Astrocyte (in vitro differentiated cells and primary cell): Measurements from ENCODE around the gene EXOC6B. TPM values are rescaled to one million over a fixed set of nuclear protein-coding genes. Genes with fewer than 3 reads are reported as not detected.

Experiments
- DNase-seq: peaks from one replicate; pipeline ENCODE4 v3.0.0-alpha.2; 2010; ENCODE audit warnings: low read depth
- FAIRE-seq: peaks from 2 replicates; lab custom pipeline; 2011; peaks lifted over from hg19 to GRCh38; lab: Jason Lieb, UNC
- H2AFZ ChIP-seq: 2 replicates; pipeline ENCODE4 v1.6.0; 2012; ENCODE audit warnings: low read depth, low read length, inconsistent platforms
- H3K27ac ChIP-seq: 2 replicates; pipeline ENCODE4 v1.5.1; 2011; ENCODE audit warnings: low read depth, low read length, inconsistent platforms
- H3K27me3 ChIP-seq: 2 replicates; pipeline ENCODE4 v1.6.0; 2011; ENCODE audit warnings: low read length, inconsistent platforms; ENCODE audit not compliant: insufficient read depth
- H3K36me3 ChIP-seq: 2 replicates; pipeline ENCODE4 v1.5.1; 2011; ENCODE audit warnings: low read length, inconsistent platforms; ENCODE audit not compliant: insufficient read depth
- H3K4me1 ChIP-seq: 2 replicates; pipeline ENCODE4 v1.5.1; 2011; ENCODE audit warnings: low read length, inconsistent platforms; ENCODE audit not compliant: insufficient read depth
- H3K4me2 ChIP-seq: 2 replicates; pipeline ENCODE4 v1.6.0; 2012; ENCODE audit warnings: low read length, inconsistent platforms
- H3K4me3 ChIP-seq: 2 replicates; pipeline ENCODE4 v1.5.1; 2011; ENCODE audit warnings: low read depth, mild to moderate bottlenecking, low read length, inconsistent platforms; ENCODE audit not compliant: insufficient read depth
- H3K79me2 ChIP-seq: 2 replicates; pipeline ENCODE4 v1.6.0; 2012; ENCODE audit warnings: mild to moderate bottlenecking, low read length, inconsistent platforms; ENCODE audit not compliant: insufficient read depth
- H3K9ac ChIP-seq: 2 replicates; pipeline ENCODE4 v1.6.0; 2012; ENCODE audit warnings: mild to moderate bottlenecking, low read length, inconsistent platforms
- H3K9me3 ChIP-seq: 2 replicates; pipeline ENCODE4 v1.5.1; 2012; ENCODE audit warnings: low read depth, mild to moderate bottlenecking, low read length, inconsistent platforms; ENCODE audit not compliant: insufficient read depth
- H4K20me1 ChIP-seq: 2 replicates; pipeline ENCODE4 v1.6.0; 2012; ENCODE audit warnings: low read length, inconsistent platforms; ENCODE audit not compliant: insufficient read depth
- H3K27ac Mint-ChIP-seq: one replicate; pipeline ENCODE4 v1.8.0; 2021; ENCODE audit warnings: mild to moderate bottlenecking, mixed read lengths; ENCODE audit not compliant: unreplicated experiment
- H3K27me3 Mint-ChIP-seq: one replicate; pipeline ENCODE4 v1.8.0; 2021; ENCODE audit warnings: low read depth, mixed read lengths; ENCODE audit not compliant: unreplicated experiment
- H3K36me3 Mint-ChIP-seq: one replicate; pipeline ENCODE4 v1.8.0; 2021; ENCODE audit warnings: low read depth, mixed read lengths; ENCODE audit not compliant: unreplicated experiment
- H3K4me1 Mint-ChIP-seq: one replicate; pipeline ENCODE4 v1.8.0; 2021; ENCODE audit warnings: low read depth, mixed read lengths; ENCODE audit not compliant: unreplicated experiment
- H3K4me3 Mint-ChIP-seq: one replicate; pipeline ENCODE4 v1.8.0; 2021; ENCODE audit warnings: mild to moderate bottlenecking, moderate library complexity, mixed read lengths; ENCODE audit not compliant: unreplicated experiment
- H3K9me3 Mint-ChIP-seq: one replicate; pipeline ENCODE4 v1.8.0; 2021; ENCODE audit warnings: mild to moderate bottlenecking, mixed read lengths; ENCODE audit not compliant: unreplicated experiment
- EZH2 ChIP-seq: IDR thresholded peaks from 2 replicates; pipeline ENCODE4 v1.6.1; 2012; ENCODE audit warnings: mild to moderate bottlenecking, low read length, inconsistent platforms; ENCODE audit not compliant: insufficient read depth
- total RNA-seq: library from RNA; stranded (reverse); gene quantifications from 2 replicates; pipeline ENCODE4 v1.2.1, GENCODE V29; 2021
- TF ChIP-seq, protein P1 (sequence below): IDR thresholded peaks from 2 replicates; pipeline ENCODE4 v1.5.1; 2011; ENCODE audit warnings: low read depth, mild to moderate bottlenecking, inconsistent platforms, low read length, moderate library complexity; ENCODE audit not compliant: insufficient read depth

EXOC6B gene
- total RNA-seq, 1 donor from 2014 or later, result 31.8 TPM

DNA sequence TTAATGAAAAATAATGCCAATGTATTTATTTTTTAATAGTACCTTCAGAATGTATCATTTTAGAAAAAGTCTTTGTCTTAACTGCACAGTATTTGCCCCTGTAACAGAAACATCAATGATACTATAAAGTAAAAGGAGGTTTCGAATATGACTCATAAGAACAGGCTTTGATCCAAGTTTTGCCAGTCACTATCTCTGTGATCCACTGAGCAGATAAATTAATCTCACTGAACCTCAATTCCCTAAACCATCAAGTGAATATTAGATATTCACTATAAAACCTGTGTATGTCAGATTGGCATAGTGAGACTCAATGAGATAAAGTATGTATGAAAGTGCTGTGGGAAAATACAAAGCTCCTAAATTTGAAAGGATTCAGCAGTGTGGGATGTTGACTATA, 292.1 kb downstream of the EXOC6B start:
- Histone ChIP-seq H3K4me3 (no peak overlapping the region), H3K4me1 (peaks cover 5% of the 10 kb centered on the region), H2AFZ (no peak overlapping the region), H3K4me2 (no peak overlapping the region), H3K9ac (no peak overlapping the region), H3K79me2 (no peaks in the 10 kb centered on the region), H3K36me3 (no peaks in the 10 kb centered on the region), H3K27me3 (no peaks in the 10 kb centered on the region), H3K27ac (no peak overlapping the region), H4K20me1 (no peaks in the 10 kb centered on the region), H3K9me3 (no peaks in the 10 kb centered on the region)
- Mint-ChIP-seq H3K27ac (no peak overlapping the region), H3K4me3 (no peak overlapping the region), H3K36me3 (no peaks in the 10 kb centered on the region), H3K27me3 (no peaks in the 10 kb centered on the region), H3K4me1 (peaks cover 20% of the 10 kb centered on the region), H3K9me3 (no peaks in the 10 kb centered on the region)
- TF ChIP-seq EZH2, result no peak
- TF ChIP-seq, protein P1, sequence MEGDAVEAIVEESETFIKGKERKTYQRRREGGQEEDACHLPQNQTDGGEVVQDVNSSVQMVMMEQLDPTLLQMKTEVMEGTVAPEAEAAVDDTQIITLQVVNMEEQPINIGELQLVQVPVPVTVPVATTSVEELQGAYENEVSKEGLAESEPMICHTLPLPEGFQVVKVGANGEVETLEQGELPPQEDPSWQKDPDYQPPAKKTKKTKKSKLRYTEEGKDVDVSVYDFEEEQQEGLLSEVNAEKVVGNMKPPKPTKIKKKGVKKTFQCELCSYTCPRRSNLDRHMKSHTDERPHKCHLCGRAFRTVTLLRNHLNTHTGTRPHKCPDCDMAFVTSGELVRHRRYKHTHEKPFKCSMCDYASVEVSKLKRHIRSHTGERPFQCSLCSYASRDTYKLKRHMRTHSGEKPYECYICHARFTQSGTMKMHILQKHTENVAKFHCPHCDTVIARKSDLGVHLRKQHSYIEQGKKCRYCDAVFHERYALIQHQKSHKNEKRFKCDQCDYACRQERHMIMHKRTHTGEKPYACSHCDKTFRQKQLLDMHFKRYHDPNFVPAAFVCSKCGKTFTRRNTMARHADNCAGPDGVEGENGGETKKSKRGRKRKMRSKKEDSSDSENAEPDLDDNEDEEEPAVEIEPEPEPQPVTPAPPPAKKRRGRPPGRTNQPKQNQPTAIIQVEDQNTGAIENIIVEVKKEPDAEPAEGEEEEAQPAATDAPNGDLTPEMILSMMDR, result no peak
- DNase-seq (peak; percentile 40), FAIRE-seq (no peak)

- Mint-ChIP-seq H3K4me3 (no peak overlapping the region), H3K27me3 (no peaks in the 10 kb centered on the region), H3K36me3 (no peaks in the 10 kb centered on the region), H3K4me1 (no peaks in the 10 kb centered on the region), H3K27ac (no peak overlapping the region), H3K9me3 (no peaks in the 10 kb centered on the region)
- no peak overlapping the region for H3K4me3 ChIP-seq
- DNase-seq (no peak), FAIRE-seq (no peak)
- H3K79me2 ChIP-seq, result no peaks in the 10 kb centered on the region
- TF ChIP-seq, protein P1, result no peak
- TF ChIP-seq EZH2, result no peak
- no peaks in the 10 kb centered on the region for H3K27me3 ChIP-seq
- H2AFZ ChIP-seq, result no peak overlapping the region
- H3K4me2 ChIP-seq, result no peak overlapping the region
- H3K36me3 ChIP-seq, result no peaks in the 10 kb centered on the region
- H3K9ac ChIP-seq, result no peak overlapping the region
- no peak overlapping the region for H3K27ac ChIP-seq
- no peaks in the 10 kb centered on the region for H3K9me3 ChIP-seq
- H4K20me1 ChIP-seq, result no peaks in the 10 kb centered on the region
- no peaks in the 10 kb centered on the region for H3K4me1 ChIP-seq
These were observed 298.4 kb downstream of the EXOC6B start for GRCh38 chr2:72527424-72527823.

GRCh38 chr2:72526623-72527022, 299.2 kb downstream of the EXOC6B start:
- Mint-ChIP-seq H3K36me3 (no peaks in the 10 kb centered on the region), H3K9me3 (no peaks in the 10 kb centered on the region), H3K4me3 (no peak overlapping the region), H3K27me3 (no peaks in the 10 kb centered on the region), H3K27ac (no peak overlapping the region), H3K4me1 (no peaks in the 10 kb centered on the region)
- no peaks in the 10 kb centered on the region for H3K4me1 ChIP-seq
- no peak overlapping the region for H3K4me2 ChIP-seq
- H2AFZ ChIP-seq, result no peak overlapping the region
- H3K9ac ChIP-seq, result no peak overlapping the region
- FAIRE-seq (no peak), DNase-seq (no peak)
- no peaks in the 10 kb centered on the region for H3K36me3 ChIP-seq
- TF ChIP-seq, protein P1, result no peak
- TF ChIP-seq EZH2, result no peak
- H3K4me3 ChIP-seq, result no peak overlapping the region
- no peaks in the 10 kb centered on the region for H3K9me3 ChIP-seq
- H3K27ac ChIP-seq, result no peak overlapping the region
- no peaks in the 10 kb centered on the region for H3K27me3 ChIP-seq
- H4K20me1 ChIP-seq, result no peaks in the 10 kb centered on the region
- H3K79me2 ChIP-seq, result no peaks in the 10 kb centered on the region
